HG03342 (cell line): ENCODE measurements around the gene SREBF1.

Experiments
- ATAC-seq: cut with Tn5 transposase; IDR thresholded peaks from one replicate; pipeline ENCODE4 v1.9.1; 2021; ENCODE audit warnings: mild to moderate bottlenecking, moderate library complexity; ENCODE audit not compliant: unreplicated experiment

The SREBF1 gene

DNA sequence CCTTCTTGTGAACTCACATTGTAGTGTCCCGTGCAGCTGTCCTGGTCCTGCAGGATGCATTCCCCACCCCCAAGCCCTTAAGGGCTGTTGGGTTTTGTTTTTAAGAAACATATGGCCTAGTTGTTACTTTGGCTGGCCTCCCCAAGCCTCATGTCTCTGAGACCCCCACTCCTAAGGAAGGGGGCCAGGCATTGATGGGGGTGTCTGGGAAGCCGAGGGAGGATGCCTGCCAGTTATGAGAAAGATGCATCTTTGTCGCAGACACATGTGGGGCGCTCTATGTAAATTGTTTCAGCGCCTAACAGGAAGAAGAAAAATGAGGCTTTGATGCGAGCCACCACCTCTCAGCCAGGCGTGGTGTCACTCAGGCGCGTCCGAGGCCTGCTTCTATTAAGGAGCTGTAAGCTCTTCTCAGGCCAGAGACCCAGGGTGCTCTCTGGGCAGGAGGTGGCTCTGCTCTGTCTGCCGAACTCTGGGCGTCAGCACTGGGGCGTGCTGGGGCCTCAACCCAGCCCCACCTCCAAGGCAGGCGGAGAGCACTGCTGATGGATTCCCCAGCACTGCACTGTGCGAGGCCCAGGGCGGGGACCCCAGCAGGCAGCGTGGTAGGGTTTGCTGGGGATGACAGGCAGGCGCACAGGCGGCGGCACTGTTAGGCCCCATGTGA is 70.6 kb downstream of the SREBF1 start:
- ATAC-seq, result peak; percentile 63

GRCh38 chr17:17765359-17766076 is 71.3 kb downstream of the SREBF1 start:
- no peak for ATAC-seq

- no peak for ATAC-seq
Observed at GRCh38 chr17:17763734-17764133, 73.1 kb downstream of the SREBF1 start.

GRCh38 chr17:17763136-17763535 is 73.7 kb downstream of the SREBF1 start:
- no peak for ATAC-seq

DNA sequence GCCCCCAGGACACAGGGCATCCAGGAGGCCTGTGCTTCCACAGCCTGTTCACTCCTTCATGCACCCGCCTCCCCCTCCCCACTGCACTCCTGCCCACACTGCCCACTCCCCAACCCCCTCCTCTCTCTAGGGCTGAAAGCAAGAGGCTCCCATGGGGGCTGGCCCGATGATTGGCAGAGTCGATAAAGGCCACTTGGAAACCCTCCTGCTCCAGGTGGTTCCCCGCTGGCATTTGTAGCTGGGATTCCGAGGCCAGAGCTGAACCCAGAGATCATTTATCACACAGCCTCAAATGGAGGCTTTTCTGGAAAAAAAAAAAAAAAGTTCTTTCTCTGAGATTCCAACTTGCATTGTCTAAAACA is 74.1 kb downstream of the SREBF1 start:
- ATAC-seq, result no peak
